Smooth muscle cell (in vitro differentiated cells): Measurements from ENCODE around the gene ARMC7. TPM values are rescaled to one million over a fixed set of nuclear protein-coding genes. Genes with fewer than 3 reads are reported as not detected.

Source experiments
- DNase-seq: peaks from one replicate; lab custom pipeline; 2025; ENCODE audit not compliant: unreplicated experiment; lab: John Stamatoyannopoulos, UW
- H2AFZ ChIP-seq: fragments of 200-600 bp; sonication (generic); 2 replicates; pipeline ENCODE4 v1.6.0; 2016; ENCODE audit warnings: antibody characterized with exemption, low read depth, mild to moderate bottlenecking
- H3F3A ChIP-seq: fragments of 200-600 bp; sonication (generic); 2 replicates; pipeline ENCODE4 v1.6.0; 2017; ENCODE audit warnings: antibody characterized with exemption, low read depth
- H3K27ac ChIP-seq: fragments of 200-600 bp; sonication (generic); 2 replicates; pipeline ENCODE4 v1.5.1; 2016; ENCODE audit warnings: low read depth, mild to moderate bottlenecking
- H3K27me3 ChIP-seq: fragments of 200-600 bp; sonication (generic); 2 replicates; pipeline ENCODE4 v1.6.1; 2016; ENCODE audit warnings: low read depth, mild to moderate bottlenecking
- H3K36me3 ChIP-seq: fragments of 200-600 bp; sonication (generic); 2 replicates; pipeline ENCODE4 v1.5.1; 2016; ENCODE audit warnings: low read depth
- H3K4me1 ChIP-seq: fragments of 200-600 bp; sonication (generic); 2 replicates; pipeline ENCODE4 v1.5.1; 2016; ENCODE audit warnings: low read depth
- H3K4me2 ChIP-seq: fragments of 200-600 bp; sonication (generic); 2 replicates; pipeline ENCODE4 v1.6.0; 2016; ENCODE audit warnings: mild to moderate bottlenecking
- H3K4me3 ChIP-seq: fragments of 200-600 bp; sonication (generic); 2 replicates; pipeline ENCODE4 v1.5.1; 2016; ENCODE audit warnings: mild to moderate bottlenecking
- H3K79me2 ChIP-seq: fragments of 200-600 bp; sonication (generic); 2 replicates; pipeline ENCODE4 v1.6.0; 2016; ENCODE audit warnings: low read depth, mild to moderate bottlenecking
- H3K9ac ChIP-seq: fragments of 200-600 bp; sonication (generic); 2 replicates; pipeline ENCODE4 v1.6.0; 2016; ENCODE audit warnings: low read depth
- H3K9me3 ChIP-seq: fragments of 200-600 bp; sonication (generic); replicated peaks from 2 replicates; pipeline ENCODE4 v1.5.1; 2016; ENCODE audit warnings: low read depth
- H4K20me1 ChIP-seq: fragments of 200-600 bp; sonication (generic); 2 replicates; pipeline ENCODE4 v1.6.0; 2016; ENCODE audit warnings: low read depth
- WGBS: methylation state at CpG from one replicate; pipeline ENCODE4 v1.1.7; 2016; ENCODE audit warnings: low lambda C conversion rate; 5-methylcytosine and 5-hydroxymethylcytosine counted together
- polyA plus RNA-seq: library from polyadenylated mRNA; unstranded; fragments of >200 nt; fragmentation: Nextera tagmentation; extraction: Ambion mirVana; gene quantifications from 2 replicates; pipeline ENCODE4 v1.2.1, GENCODE V29; 2016
- total RNA-seq: library from RNA; depleted of rRNA; stranded (reverse); fragments of >200 nt; gene quantifications from 2 replicates; pipeline ENCODE4 v1.2.3, GENCODE V29; 2014
- TF ChIP-seq, protein P1 (sequence below): fragments of 200-600 bp; sonication (generic); IDR thresholded peaks from 2 replicates; pipeline ENCODE4 v1.5.1; 2017; ENCODE audit warnings: borderline replicate concordance, mild to moderate bottlenecking, antibody characterized with exemption; ENCODE audit not compliant: insufficient read depth, poor library complexity, severe bottlenecking

Gene ARMC7
- total and polyA plus RNA-seq, 2 experiments from 2014 or later: 1.8 to 6.8 TPM

DNA sequence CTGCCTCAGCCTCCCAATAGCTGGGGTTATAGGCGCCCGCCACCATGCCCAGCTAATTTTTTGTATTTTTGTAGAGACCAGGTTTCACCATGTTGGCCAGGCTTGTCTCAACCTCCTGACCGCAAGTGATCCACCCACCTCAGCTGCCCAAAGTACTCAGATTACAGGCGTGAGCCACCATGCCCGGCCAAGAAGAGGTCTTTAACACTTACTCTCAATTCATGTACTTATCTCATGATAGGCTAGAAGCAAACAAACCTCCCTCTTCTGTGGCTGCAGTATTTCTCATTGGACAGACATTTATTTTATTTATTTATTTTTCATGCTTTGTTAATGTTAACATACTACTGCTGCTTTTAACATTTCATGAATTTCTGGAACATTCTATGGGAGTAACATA lies 28.8 kb downstream of the ARMC7 start:
- H3K36me3 ChIP-seq: peaks cover 10% of the 10 kb centered on the region
- H3K4me3 ChIP-seq: no peak overlapping the region
- no peaks in the 10 kb centered on the region for H4K20me1 ChIP-seq
- no peaks in the 10 kb centered on the region for H3K79me2 ChIP-seq
- no peak overlapping the region for H3K9ac ChIP-seq
- no peak overlapping the region for H2AFZ ChIP-seq
- no peaks in the 10 kb centered on the region for H3K9me3 ChIP-seq
- H3K4me1 ChIP-seq: no peaks in the 10 kb centered on the region
- H3K4me2 ChIP-seq: no peak overlapping the region
- no peaks in the 10 kb centered on the region for H3K27me3 ChIP-seq
- TF ChIP-seq, protein P1, sequence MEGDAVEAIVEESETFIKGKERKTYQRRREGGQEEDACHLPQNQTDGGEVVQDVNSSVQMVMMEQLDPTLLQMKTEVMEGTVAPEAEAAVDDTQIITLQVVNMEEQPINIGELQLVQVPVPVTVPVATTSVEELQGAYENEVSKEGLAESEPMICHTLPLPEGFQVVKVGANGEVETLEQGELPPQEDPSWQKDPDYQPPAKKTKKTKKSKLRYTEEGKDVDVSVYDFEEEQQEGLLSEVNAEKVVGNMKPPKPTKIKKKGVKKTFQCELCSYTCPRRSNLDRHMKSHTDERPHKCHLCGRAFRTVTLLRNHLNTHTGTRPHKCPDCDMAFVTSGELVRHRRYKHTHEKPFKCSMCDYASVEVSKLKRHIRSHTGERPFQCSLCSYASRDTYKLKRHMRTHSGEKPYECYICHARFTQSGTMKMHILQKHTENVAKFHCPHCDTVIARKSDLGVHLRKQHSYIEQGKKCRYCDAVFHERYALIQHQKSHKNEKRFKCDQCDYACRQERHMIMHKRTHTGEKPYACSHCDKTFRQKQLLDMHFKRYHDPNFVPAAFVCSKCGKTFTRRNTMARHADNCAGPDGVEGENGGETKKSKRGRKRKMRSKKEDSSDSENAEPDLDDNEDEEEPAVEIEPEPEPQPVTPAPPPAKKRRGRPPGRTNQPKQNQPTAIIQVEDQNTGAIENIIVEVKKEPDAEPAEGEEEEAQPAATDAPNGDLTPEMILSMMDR: no peak
- H3F3A ChIP-seq: peaks cover 45% of the 10 kb centered on the region
- DNase-seq: no peak
- whole genome bisulfite sequencing: 92% methylated on average over 5 of the region's 5 CpGs
- H3K27ac ChIP-seq: no peak overlapping the region

DNA sequence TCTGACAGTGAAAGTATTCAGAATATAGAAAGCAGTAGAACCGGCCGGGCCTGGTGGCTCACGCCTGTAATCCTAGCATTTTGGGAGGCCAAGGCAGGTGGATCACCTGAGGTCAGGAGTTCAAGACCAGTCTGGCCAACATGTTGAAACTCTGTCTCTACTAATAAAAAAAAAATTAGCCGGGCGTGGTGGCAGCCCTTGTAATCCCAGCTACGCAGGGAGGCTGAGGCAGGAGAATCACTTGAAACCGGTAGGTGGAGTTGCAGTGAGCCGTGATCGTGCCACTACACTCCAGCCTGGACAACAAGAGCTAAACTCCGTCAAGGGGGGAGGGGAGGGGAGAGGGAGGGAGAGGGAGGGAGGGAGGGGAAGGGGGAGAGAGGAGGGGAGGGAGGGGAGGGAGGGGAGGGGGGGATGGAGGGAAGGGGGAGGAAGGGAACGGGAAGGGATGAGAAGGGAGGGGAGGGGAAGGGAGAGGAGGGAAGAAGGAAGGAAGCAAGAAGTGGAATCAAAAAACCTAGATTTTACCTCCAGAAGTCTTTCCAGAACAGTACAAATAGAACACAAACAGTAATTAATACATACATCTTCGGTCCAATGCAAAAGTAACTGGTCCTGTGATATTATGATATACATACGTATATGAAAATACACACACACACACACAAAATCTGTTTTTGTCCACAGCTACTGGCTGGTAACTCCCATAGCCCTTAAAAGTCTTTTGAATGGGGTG lies 32.6 kb downstream of the ARMC7 start:
- Histone ChIP-seq H3K27ac (no peak overlapping the region), H3K4me1 (no peaks in the 10 kb centered on the region), H3K9me3 (no peaks in the 10 kb centered on the region), H3K36me3 (peaks cover 31% of the 10 kb centered on the region), H3K9ac (no peak overlapping the region), H4K20me1 (peaks cover 9% of the 10 kb centered on the region), H3K4me2 (no peak overlapping the region), H3F3A (peaks cover 23% of the 10 kb centered on the region), H3K79me2 (peaks cover 7% of the 10 kb centered on the region), H3K27me3 (no peaks in the 10 kb centered on the region), H3K4me3 (no peak overlapping the region), H2AFZ (no peak overlapping the region)
- TF ChIP-seq, protein P1: no peak
- DNase-seq: no peak
- WGBS: 96% methylated on average over 9 of the region's 13 CpGs

DNA sequence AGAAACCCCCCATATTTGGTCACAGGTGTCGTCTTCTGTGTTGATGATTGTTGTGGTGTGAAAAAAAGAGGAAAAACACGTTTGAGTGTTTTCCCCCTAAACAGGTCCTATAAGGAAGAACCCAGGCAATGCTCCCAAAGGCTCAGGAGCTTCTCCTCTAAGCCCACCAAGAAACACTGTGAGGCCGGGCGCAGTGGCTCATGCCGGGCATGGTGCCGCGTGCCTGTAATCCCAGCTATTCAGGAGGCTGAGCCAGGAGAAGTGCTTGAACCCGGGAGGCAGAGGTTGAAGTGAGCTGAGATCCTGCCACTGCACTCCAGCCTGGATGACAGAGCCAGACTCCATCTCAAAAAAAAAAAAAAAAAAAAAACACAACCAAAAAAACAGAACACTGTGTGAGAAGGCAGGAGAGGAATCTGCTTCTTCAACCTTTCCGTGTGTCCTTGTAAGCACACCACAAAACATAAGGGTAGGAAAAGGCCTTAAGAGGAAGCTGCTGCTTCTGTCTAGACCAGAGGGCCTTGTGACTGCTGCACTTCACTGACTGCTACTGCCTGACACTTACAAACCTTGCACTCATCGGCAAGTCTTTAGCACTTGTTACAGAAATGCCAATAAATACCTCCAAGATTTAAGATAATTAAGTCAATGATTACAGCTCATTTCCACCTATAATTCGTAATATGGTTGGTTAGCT lies 35.2 kb downstream of the ARMC7 start:
- no peaks in the 10 kb centered on the region for H3K27me3 ChIP-seq
- WGBS: 94% methylated on average over 11 of the region's 11 CpGs
- no peak overlapping the region for H3K4me2 ChIP-seq
- DNase-seq: no peak
- H3K9ac ChIP-seq: no peak overlapping the region
- peaks cover 34% of the 10 kb centered on the region for H4K20me1 ChIP-seq
- no peaks in the 10 kb centered on the region for H3K9me3 ChIP-seq
- H3K4me3 ChIP-seq: no peak overlapping the region
- H3F3A ChIP-seq: peaks cover 13% of the 10 kb centered on the region
- TF ChIP-seq, protein P1: no peak
- no peaks in the 10 kb centered on the region for H3K4me1 ChIP-seq
- no peak overlapping the region for H2AFZ ChIP-seq
- peaks cover 30% of the 10 kb centered on the region for H3K36me3 ChIP-seq
- H3K79me2 ChIP-seq: peaks cover 29% of the 10 kb centered on the region
- H3K27ac ChIP-seq: no peak overlapping the region
